GM21529 (cell line): ENCODE data around the gene TRIM29.
"Not testable (repeated sequence)": the region's sequence is repeated elsewhere in the genome, so short reads cannot be mapped to it uniquely, and the experiment has no call there.

Source experiments
- ATAC-seq: cut with Tn5 transposase; IDR thresholded peaks from one replicate; pipeline ENCODE4 v1.9.1; 2021; ENCODE audit not compliant: unreplicated experiment

TRIM29 gene, protein sequence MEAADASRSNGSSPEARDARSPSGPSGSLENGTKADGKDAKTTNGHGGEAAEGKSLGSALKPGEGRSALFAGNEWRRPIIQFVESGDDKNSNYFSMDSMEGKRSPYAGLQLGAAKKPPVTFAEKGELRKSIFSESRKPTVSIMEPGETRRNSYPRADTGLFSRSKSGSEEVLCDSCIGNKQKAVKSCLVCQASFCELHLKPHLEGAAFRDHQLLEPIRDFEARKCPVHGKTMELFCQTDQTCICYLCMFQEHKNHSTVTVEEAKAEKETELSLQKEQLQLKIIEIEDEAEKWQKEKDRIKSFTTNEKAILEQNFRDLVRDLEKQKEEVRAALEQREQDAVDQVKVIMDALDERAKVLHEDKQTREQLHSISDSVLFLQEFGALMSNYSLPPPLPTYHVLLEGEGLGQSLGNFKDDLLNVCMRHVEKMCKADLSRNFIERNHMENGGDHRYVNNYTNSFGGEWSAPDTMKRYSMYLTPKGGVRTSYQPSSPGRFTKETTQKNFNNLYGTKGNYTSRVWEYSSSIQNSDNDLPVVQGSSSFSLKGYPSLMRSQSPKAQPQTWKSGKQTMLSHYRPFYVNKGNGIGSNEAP

DNA sequence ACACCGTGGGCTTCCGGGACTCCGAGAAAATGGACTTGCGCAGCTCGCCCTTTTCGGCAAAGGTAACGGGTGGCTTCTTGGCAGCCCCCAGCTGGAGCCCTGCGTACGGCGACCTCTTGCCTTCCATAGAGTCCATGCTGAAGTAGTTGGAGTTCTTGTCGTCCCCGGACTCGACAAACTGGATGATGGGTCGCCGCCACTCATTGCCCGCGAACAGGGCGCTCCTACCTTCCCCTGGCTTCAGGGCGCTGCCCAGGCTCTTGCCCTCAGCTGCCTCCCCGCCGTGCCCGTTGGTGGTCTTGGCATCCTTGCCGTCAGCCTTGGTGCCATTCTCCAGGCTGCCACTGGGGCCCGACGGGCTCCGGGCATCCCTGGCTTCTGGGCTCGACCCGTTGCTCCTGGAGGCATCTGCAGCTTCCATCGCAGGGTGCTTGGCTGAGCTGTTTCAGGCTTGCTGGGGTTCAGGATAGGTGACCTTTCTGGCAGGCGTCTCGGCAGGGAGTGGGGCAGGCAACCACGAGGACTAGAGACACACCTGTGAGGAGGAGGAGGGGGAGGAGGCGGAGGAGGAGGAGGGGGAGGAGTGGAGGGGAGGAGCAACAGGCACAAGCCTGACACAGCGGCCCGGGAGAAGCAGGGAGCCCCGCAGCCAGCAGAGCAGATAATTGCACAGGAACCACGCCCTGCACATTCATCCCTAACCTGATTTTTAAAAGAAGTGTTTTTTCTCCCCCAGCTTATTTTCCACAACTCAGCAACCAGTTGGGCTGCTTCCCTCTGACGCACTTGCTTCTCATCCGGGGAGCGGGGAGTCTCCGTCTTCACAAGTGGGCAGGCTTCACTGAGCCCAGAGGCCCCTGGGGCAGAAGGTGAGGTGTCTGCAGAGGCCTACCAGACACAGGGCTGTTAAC is at the start of gene TRIM29:
TRIM29 (minus strand) TSS at position 503 of the 911 bp plus-strand sequence; CDS start at position 421, 82 bp downstream.
- ATAC-seq, result no peak

DNA sequence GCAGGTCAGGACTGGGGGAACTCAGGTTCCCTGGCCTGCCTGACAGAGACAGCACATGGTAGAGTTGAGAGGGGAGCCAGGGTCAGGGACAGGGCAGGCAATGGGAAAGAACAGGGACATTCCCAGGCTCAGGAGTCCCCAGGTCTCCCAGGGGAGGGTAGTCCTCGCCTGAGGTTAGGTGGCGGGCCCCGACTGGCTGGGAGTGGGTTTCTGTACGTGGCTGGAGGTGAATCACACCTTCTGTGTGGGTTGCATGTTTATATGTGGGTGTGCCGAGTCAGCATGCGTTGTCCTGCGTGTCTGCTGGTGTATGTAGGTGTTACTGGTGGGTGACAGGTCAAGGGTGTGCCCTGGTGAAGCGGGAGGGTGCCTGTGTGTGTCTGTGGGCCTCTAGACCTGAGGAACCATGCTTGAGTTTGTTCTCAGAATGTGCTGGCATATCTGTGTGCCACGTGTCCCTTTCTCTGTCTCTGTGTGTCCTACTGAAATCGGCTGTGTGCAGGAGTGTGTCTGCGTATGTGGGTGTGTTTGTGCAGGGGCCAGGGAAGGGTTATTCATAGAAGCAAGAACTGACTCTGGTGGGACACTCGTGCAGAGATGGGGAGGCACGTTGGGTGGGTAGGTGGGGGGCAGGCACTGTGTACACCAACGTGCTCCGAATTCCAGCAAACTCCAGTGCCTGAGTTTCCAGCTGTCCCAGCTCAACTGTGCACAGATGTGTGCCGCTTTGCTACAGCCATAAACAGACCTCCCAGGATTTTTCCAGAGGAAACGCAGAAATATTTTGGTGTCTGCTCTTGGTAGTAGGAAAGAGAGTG is 49.1 kb upstream of the TRIM29 start:
- peak; percentile 60 for ATAC-seq

DNA sequence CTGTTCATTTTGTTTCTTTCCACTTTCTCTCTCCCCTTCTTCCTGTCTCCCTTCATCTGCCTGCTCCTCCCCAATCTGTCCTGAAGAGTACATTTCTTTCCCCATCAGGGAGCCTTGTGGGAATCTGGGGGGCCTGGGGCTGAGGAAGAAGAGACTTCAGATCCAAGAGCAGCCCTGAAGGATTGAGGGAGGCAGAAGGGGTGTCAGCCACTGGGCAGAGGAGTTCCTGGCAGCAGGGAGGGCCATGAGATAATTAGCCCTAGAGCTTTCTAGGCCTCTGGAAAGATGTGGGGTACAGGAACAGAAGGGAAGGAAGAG is 48.5 kb upstream of the TRIM29 start:
- ATAC-seq, result no peak

DNA sequence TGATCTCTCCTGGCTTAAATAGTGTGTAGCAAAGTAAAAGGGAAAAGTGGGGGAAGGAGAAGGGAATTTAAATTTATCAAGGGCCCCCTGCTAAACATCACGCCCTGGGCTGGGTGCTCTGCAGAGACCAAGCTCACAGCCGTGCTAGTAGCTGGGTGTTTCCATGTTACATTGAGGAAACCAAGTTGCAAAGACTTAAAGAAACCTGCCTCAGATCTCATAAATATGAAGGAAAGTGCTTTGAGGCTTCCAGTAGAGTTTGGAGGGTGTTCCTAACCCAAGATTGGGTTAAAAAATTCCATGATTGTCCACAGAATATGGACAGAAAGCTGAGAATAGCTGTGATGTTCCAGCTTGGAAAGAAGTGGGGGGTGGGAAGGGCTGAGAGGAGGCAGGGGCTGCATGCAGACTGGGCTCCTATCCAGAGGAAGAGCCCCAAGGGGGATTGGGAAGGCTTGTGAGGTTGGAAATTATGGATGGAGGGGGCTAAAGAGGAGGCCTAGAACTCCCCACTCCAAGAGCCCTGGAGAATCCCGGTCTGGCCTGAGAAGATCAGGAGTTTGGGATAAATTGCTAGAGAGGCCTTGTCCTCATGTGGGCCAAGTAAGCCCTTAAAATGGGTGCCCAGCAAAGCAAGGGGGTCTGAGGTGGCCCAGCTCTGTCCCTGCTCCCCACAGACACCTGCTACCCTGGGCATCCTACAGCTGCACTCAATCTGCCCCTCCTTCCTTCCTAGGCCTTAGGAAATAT is 48.0 kb upstream of the TRIM29 start:
- no peak for ATAC-seq

DNA sequence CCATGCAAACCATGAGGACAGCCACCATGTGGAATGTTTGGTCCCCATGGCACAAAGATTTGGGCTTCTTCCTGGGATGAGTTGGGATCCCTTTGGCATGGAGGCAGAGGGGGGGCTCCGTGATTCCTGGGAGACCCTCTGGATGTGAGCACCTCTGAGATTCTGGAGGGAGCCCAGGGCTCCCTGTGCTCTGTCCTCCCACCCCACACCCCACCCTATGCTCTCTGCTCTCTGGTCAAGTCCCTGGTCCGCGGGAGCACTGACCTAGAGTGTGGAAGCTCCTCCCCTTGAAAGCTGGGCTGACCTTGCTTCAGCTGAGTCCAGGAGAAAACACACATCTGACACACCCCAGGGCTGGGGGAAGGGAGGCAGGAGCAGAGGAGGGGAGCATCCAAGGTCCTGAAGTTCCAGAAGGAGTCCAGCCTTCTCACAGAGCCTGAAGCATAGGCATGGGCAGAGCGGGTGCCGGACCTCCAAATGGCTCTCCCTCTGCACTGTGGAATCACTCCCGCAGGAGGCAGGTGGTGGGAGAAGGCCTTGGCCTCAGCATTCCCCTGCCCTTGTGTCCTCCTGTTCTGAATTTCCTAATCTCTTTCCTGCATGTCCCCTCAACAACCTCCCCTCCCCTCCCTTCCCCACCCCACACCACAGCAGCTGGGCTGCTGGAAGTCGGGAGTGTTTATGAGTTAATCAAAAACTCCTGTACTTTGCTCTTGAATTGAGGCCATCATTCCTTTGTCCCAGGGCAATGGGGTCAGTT is 47.2 kb upstream of the TRIM29 start:
- ATAC-seq, result no peak

DNA sequence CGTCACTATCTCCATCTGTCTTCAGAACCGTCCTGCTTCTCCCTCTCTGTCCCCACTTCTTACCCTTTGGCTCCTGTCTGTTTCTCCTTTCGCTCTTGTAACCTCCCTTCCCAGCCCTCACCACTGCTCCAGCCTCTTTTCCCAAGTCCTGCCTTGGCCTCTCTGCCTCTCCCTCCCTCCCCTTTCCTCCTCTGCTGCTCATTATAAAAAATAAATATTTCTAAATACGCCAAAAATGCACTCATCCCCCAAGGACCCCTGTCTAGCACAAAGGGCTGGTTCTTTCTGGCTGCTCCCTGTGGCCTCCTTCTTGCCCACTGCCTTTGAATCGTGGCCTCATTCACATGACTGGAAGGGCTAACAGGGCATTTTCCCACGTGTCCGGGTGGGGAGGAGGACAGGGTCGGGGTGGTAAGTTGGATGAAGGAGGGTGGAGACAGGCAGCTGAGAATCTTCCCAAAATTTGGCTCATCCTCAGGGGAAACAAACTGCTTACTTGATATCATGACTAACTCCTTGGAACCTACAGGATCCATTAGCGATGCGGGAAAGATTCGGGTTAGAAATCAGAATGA is 46.5 kb upstream of the TRIM29 start:
- no peak for ATAC-seq

DNA sequence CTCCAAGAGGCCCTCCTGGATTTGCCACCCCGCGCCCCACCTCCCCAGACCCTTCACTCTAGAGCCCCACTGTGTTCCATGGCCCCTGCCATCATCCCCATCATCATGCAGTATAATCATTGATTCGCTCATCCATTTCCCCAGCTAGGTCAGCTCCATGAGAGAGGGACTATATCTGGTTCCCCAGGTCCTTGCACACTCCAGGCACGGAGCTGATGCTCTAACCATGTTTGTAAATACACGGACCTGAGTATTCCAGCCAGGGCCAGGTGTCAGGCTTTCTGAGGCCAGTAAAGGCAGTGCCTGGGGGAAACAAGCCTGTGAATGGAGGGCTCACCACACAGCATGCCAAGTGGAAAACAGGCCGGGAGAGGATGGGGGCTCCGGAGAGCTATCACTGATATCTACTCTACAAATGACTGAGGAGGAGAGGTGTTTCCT is 45.8 kb upstream of the TRIM29 start:
- ATAC-seq, result no peak

DNA sequence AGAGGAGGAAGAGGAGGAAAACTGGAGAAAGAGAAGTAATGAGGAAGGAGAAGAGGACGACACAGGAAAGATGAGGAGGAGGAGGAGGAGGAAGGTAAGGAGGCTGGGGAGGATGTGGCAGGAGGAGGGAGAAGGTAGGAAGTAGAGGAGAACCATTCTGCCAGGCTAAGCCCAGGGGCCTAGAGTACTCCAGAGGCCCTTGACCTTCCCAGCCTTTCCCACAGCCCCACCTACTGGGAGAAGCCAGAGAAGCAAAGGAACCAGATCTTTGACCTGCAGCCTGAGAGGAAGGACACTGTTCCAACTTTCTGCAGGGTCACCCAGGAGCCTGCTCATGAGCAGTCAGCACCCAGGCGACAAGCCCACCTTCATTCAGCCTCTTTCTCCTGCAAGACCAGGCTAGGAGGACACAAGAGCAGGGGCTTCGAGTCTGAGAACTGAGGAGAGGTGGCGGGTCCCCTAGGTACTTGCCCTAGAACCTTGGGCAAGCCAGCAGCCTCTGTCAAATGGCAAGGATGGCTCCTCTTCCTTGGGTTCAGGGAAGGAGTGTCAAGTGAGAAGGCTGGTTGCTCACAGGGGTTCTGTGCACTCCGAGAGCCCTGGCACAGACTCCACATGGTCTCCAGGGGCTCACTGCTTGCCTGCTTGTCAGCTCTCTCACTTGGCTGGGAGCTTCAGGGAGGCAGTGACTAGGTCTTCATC is 45.0 kb upstream of the TRIM29 start:
- no peak for ATAC-seq

DNA sequence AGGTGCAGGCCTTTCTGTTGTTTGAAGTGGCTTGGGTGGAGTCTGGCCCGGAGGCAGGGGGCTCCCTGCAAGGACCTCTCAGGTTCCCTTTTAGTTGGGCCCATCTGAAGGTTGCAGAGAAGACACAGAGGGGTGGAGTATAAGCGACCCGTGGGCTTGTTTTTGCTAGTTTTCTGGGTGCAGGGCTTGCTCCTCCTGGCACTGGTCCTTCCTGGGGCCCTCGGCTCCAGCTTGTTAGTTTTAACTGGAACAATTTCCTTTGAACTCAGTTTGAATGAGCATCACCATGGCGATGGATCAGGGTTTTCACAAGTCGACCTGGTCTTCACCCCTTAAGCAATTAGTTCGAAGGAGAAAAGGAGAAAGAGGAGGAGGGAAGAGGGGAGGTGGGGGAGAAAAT is 44.5 kb upstream of the TRIM29 start:
- ATAC-seq, result no peak

DNA sequence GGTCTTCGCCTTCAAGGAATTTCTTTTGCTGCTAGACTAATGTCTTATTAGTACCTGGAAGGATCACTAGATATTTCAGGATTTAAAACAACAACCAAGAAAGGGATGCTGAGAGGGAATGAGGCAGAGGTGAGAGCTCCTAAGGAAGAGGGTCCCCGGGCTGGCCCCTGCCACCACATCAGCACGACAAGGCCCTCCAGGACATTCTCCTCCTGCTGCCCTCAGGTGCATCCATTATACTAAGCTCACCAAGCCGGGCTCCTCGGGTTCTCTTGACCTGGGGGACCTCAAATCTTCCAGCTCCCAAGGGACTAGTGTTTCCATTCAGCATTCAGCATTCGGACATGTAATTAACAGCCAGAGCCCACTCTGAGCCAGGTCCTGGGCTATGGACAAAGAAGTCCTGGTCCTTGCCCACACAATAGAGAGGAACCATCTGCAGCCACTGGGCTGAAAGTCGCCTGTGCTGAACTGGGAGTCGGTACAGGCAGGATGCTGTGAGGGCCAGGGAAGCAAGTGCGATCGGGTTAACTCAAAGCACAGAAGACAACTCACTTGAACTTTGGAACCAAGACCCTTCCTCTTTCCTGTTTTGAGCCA is 43.6 kb upstream of the TRIM29 start:
- ATAC-seq, result no peak

DNA sequence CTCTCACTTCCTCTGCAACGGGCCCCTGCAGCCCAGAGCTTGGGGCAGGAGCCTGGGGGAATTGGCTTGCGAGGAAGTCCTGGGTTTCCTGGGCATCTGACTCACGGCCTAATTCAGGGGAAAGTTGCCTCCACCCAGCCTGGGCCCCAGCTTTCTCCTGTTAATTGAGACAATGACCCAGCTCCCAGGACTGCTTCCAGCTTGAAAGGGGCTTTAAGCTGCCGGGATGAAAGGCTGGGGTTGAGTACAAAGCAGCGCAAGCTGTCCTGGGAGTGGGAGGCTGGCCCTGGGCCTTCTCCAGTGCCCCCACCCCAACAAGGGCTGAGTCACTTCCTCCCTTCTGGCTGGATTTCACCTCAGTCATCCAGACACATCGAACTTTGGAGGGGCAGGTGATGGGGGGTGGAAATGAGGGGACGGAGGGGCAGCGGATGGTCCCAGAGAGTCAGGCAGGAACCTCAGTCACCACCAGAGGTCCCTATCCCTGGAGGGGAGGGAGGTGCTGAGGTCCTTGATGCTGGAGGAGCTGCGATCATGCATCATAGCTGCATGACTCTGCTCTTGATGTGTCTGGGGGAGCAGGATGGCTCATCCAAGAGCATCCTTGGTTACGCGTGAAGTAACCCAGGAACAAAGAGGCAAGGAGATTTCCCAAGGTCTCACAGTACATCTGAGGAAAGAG is 42.8 kb upstream of the TRIM29 start:
- ATAC-seq, result no peak

DNA sequence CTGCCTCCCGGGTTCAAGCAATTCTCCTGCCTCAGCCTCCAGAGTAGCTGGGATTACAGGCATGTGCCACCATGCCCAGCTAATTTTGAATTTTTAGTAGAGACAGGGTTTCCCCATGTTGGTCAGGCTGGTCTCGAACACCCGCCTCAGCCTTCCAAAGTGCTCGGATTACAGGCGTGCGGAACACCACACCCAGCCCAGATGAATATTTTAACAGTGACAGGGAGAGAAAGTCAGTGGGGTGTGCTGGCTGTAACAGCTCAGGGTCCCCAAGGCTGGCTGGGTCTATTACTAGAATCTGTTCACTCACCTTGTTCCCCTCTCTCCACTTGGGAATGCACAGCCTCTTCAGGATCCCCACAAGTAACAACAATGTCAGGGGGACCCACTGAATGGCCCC is 42.1 kb upstream of the TRIM29 start:
- not testable (repeated sequence) for ATAC-seq

DNA sequence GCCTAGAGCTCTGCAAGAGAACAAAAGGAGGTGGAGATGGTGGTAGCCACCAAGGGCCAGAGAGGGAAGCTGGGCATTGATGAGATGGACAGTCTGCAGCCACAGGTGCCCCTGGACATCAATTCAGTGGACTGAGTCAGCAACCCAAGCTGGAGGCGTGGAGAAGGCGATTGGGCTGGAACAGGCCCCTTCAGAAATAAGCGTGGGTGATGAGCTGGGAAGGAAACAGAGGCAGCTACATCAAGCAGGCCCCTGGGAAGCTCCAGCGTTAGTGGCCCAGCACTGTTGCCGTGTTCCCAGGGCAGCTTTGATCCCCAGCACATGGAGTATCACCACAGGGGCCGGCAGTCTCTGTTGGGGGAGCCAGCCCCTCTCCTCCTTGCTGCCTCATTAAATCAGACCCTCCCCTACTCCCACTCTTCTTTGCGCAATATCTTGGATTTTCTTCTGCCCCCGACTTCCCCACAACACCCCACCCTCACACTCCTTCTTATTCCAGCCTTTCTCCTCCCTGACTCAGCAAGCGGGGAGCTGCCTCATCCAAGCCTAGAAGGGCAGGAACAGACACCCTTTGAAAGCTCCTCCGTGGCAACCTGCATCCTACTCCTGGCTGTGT is 41.3 kb upstream of the TRIM29 start:
- ATAC-seq, result no peak

DNA sequence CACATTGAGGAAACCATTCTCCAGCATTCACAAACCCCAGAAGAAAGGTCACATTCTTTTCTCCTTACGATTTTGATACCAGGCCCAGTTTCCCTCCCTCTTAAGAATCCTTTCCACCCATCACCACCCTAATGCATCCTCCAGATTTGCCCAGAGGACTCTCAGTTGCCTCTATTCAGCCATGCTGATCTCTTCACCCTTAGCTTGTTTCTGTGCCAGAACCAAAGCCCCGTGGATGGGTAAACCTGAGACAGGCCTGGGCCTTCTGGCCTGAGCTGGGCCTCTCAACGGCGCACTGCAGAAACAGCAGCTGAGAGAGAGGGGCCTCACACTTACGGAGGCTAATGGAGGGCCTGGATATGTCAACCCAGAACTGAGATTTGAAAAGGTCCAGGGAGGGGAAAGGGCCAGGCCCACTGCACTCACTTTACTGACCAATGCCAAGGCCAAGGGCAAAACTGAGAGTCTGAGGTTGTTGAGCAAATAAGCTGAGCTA is 40.7 kb upstream of the TRIM29 start:
- ATAC-seq, result no peak

DNA sequence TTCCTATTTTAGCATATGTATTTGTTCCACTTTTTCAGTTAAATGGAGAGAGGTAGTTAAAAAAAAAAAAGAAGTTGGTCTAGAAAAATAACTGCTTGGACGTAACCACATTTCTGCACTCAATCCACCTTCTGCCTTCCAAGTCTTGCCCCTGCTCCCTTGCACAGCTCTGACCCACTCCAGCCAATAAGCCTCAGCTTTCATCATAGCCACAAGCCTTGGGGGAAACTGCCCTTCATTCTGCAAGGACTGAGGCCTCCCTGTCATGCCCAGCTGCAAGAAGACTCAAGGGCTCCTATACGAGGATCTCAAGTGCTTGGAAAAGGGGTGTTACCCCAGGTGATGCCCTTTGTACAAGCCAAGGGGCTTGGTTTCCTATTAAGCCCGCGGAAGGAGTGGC is 37.0 kb upstream of the TRIM29 start:
- ATAC-seq, result no peak

DNA sequence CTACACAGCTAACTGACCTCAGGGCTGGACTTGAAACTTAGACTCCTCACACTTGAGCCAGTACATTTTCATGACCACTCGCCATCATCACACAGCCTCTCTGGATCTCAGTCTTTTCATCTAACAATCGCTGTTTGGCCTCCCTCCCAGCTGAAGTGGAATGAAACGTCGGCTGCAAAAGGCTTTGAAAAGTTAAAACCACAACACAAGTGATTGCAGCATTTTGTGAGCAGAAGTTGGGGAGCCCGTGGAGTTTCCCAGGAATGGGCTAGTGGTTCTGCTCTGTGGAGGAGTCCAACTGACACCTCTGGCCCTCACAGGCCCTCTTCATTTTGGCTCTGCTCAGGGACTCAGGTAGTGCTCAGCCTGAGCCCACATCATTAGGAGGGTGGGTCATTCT is 35.9 kb upstream of the TRIM29 start:
- no peak for ATAC-seq
